Measurements from ENCODE around the gene BACE2.

- TF ChIP-seq CTCF (conservative IDR thresholded peaks at IDR 0.05; ENCODE audit: low read depth, low read length) (no peak), POLR2A (IDR thresholded peaks at IDR 0.05; ENCODE audit: low read depth, low read length) (no peak), RAD21 (IDR thresholded peaks at IDR 0.05; ENCODE audit: low read length) (no peak), MXI1 (IDR thresholded peaks at IDR 0.05; ENCODE audit: borderline replicate concordance, low read depth, low read length) (no peak), NFE2L2 (IDR thresholded peaks at IDR 0.05; ENCODE audit: low read depth, low read length) (no peak), CHD1 (IDR thresholded peaks at IDR 0.05; ENCODE audit: low read depth, low read length) (no peak), MAFK (IDR thresholded peaks at IDR 0.05; ENCODE audit: low read depth, low read length) (no peak), SMC3 (IDR thresholded peaks at IDR 0.05; ENCODE audit: low read depth, low read length) (no peak), BHLHE40 (IDR thresholded peaks at IDR 0.05; ENCODE audit: low read depth, low read length) (no peak), USF2 (IDR thresholded peaks at IDR 0.05; ENCODE audit: low read depth, low read length) (no peak), MAZ (IDR thresholded peaks at IDR 0.05; ENCODE audit: borderline replicate concordance, low read depth, low read length) (no peak)
Measured at GRCh38 chr21:41209016-41209619, 41.2 kb downstream of the BACE2 start.

Measured in IMR-90 (cell line).